Measurements from ENCODE around the gene VWA1. TPM values are rescaled to one million over a fixed set of nuclear protein-coding genes. Genes with fewer than 3 reads are reported as not detected.
A peak's percentile ranks its signal among the peaks of the same experiment; 100 is the strongest.
"Not testable (repeated sequence)": the region's sequence is repeated elsewhere in the genome, so short reads cannot be mapped to it uniquely, and the experiment has no call there.

VWA1 gene
- total RNA-seq, 1 donor from 2014 or later = 91.0 TPM

- ATAC-seq = peak; percentile 62
- peak; percentile 96 for DNase-seq (ENCODE audit: low spot score)
Measured at GRCh38 chr1:1432951-1433803, 2.3 kb upstream of the VWA1 start.

GRCh38 chr1:1433804-1434130 is 1.7 kb upstream of the VWA1 start:
- ATAC-seq (no peak), DNase-seq (ENCODE audit: low spot score) (no peak)

DNA sequence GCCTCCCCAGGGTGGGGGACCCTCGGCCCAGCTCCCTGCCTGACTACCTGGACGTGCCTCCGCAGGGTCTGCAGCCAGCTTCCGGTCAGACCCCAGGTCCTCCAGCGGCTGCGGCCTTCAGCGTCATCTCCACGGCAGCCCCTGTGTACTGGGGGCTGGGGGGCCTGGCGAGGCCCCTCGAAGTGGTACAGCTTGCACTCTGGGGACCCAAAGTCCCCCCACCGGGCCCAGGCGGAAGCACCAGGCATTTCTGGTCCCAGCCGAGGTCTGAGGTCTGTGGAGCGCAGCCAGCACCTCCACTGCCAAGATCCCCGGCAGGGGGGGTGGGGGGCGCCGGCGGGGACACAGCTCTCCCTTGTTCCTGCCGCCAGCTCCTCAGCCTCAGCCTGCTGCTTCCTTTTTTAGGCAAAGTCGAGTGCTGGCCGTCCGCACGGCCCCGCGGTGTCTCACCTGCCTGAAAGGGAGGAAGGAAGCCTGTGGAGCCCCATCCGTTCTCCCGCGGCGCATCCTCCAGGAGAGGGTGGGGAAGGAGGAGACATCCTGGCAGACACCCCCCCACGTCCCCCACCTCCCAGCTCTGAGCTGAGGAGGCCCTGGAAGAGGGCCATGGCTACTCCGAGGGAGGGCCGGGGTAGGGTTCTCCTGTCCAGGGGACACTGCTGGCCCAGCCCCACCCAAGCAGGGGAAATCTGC is 1.2 kb upstream of the VWA1 start:
- ATAC-seq (no peak), DNase-seq (ENCODE audit: low spot score) (peak; percentile 59)

GRCh38 chr1:1434824-1435105 is 725 bp upstream of the VWA1 start:
- ATAC-seq (no peak), DNase-seq (ENCODE audit: low spot score) (no peak)

DNA sequence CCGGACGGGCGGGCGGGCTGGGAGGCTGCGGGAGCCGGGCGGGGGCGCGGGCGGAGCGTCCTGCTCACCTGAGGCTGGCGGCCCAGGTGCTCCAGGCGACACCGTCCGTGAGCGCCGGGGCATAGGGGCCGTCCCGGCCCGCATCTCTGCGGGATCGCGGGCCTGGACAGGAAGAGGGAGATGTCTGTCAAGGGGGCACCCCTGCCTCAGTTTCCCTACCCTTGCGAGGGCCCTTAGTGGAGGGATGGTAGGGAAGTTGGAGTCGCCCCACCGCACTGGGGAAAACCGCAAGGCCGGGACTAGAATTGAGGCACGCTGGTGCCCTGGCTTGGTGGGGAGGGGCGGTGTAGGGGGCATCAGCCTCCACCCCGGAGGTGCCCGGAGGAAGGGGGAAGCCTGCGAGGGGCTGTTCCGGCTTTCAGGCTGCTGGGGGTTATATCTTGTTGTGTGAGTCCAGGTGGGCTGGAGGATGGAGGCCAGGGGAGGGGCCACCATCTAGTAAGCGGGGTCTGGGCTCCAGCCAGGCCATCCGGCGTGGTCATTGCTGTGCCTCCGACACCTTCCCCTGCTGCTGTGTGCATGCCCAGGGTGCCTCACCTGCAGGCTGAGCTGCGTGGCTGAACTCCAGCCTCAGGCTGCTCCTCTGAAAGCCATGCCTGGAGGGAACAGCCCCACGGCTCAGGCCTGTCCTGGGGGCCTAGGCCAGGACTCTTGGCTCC is 580 bp downstream of the VWA1 start:
- no peak for ATAC-seq

DNA sequence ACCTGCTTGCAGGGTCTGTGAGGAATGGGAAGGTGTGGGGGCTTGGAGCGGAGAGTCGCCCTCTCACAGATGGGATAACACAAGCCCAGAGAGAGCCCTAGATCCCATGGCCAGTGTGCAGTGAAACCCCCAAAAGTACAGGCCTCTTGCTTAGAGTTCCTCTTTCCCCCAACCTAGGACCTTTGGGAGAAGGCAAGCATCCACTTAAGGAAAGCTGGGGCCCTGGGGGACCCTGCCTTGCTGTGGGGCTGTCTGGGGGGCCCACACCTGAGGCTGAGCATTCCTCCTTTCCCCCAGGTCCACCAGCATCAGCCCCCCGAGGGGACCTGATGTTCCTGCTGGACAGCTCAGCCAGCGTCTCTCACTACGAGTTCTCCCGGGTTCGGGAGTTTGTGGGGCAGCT is 1.1 kb downstream of the VWA1 start:
- ATAC-seq = no peak
- DNase-seq (ENCODE audit: low spot score) = no peak

More for the DNA sequence above, 580 bp downstream of the VWA1 start:
- DNase-seq (ENCODE audit: low spot score) = no peak

- DNase-seq (ENCODE audit: low spot score) (peak; percentile 83), ATAC-seq (peak; percentile 39)
Measured at GRCh38 chr1:1437033-1437903, 1.8 kb downstream of the VWA1 start.

GRCh38 chr1:1437904-1438376 is 2.5 kb downstream of the VWA1 start:
- ATAC-seq = peak; percentile 62
- peak; percentile 89 for DNase-seq (ENCODE audit: low spot score)

GRCh38 chr1:1438531-1439381 is 3.3 kb downstream of the VWA1 start:
- peak; percentile 68 for DNase-seq (ENCODE audit: low spot score)
- peak; percentile 29 for ATAC-seq

GRCh38 chr1:1439546-1440261 is 4.2 kb downstream of the VWA1 start:
- no peak for DNase-seq (ENCODE audit: low spot score)
- no peak for ATAC-seq

- ATAC-seq (no peak), DNase-seq (ENCODE audit: low spot score) (no peak)
Measured at GRCh38 chr1:1440262-1441001, 4.9 kb downstream of the VWA1 start.

DNA sequence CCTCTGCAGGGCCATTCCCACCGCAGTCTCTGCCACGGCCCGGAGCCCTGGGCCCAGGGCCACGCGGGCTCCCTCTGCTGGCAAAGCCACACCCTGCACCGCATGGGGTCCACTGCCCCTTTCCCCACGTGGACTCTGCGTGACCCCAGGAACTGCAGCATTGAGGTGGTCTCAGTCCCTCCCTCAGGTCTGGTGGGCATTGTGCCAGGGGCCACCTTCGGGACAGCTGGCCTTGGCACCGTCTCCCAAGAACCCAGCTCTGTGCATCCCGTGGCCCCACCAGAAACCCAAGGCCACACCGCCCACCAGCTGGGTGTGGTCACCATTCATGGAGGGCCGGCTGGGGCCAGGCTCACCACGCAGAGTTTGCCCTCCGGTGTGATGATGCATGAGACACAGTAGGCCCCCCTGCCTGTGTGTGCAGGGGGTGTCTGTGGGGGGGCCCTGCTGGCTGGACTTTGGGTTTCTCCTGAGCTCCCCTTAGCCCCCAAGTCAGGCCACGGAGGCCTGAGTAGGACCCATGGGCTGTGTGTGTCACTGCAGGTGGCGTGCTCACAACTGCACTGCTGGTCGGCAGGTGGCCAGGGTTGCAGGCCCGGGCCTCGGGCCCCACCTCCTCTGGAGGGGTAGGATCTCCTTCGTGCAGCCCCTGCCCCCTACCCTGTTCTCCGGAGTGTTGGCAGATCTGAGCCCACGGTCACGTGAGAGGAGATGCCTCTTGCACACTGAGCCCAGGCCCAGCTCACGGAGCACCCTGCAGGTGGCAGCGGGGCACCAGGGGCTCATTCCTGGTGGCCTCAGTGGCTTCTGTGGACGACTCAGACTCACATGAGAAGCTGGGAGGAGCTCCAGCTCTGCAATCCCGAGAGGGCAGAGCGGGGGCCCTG is 5.8 kb downstream of the VWA1 start:
- DNase-seq (ENCODE audit: low spot score) = peak; percentile 60
- ATAC-seq = peak; percentile 54

GRCh38 chr1:1442069-1442770 is 6.7 kb downstream of the VWA1 start:
- peak; percentile 63 for DNase-seq (ENCODE audit: low spot score)
- peak; percentile 22 for ATAC-seq

- not testable (repeated sequence) for ATAC-seq; DNase-seq (ENCODE audit: low spot score)
Measured at GRCh38 chr1:1446631-1447030, 11.1 kb downstream of the VWA1 start.

DNA sequence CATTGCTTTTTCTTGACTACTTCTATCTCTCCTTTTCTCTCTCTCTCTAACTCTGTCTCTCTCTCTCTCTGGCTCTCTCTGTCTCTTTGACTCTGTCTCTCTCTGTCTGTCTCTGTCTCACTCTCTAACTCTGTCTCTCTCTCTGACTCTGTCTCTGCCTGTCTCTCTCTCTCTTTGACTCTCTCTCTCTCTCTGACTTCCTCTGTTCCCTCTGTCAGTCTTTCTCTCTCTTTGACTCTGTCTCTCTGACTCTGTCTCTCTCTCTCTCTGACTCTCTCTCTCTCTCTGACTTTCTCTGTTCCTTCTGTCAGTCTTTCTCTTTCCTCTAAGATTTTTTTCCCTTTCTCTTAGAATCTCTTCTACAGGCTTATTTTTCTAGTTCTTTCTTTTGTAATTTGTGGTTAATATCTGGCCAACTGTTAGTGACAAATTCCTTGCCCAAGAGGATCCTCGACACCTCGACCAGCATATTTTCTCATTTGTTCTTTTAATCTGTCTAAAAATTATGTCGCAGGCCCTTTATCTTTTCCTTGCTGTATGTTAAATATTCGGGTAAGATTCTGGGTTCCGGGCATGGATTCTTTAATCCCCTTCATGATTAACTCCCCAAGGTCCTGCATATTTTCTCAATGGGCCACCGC is 13.7 kb downstream of the VWA1 start, which contains the start of gene ATAD3C:
TSS of gene ATAD3C (plus strand) at position 591 of the 641 bp plus-strand sequence. CDS start 995 bp downstream, outside the sequence.
- no peak for ATAC-seq
- DNase-seq (ENCODE audit: low spot score) = no peak

DNA sequence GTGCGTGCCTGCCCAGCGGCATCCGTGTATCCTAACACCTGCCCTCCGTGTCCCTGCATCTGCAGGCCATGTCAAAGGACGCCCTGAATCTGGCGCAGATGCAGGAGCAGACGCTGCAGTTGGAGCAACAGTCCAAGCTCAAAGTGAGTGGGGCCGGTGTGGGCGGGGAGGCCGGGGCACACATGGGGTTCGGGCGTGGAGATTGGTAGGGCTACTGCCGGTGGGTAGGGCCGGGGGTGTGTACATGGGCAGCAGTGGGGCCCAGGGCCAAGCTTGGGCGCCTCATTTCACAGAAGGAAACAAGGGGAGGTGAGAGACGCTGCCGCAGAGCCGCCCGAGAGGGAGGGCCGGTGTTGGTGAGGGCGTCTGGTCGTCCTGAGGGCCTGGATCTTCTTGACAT is 15.1 kb downstream of the VWA1 start:
- not testable (repeated sequence) for ATAC-seq; DNase-seq (ENCODE audit: low spot score)

Measured in left lobe of liver (tissue), 2 donors.